H1 (cell line): ENCODE data around the gene CWC25. TPM values are rescaled to one million over a fixed set of nuclear protein-coding genes. Genes with fewer than 3 reads are reported as not detected.

Source experiments
- CTCF ChIA-PET: fragments of 300-600 bp; sonication (Branson Sonifier 250); formaldehyde crosslinking; loops from one replicate; lab custom pipeline; 2021; ENCODE audit not compliant: partially characterized antibody; lab: Charles Lee
- POLR2A ChIA-PET: fragments of 300-600 bp; sonication (Branson Sonifier 250); formaldehyde crosslinking; loops from one replicate; lab custom pipeline; 2021; ENCODE audit warnings: inconsistent platforms; ENCODE audit not compliant: partially characterized antibody; lab: Charles Lee
- DNase-seq, 2 experiments: peaks; one replicate each; pipeline versions ENCODE4 v3.0.0 to v3.0.0-alpha.2; 2010 to 2022; ENCODE audit warnings: low spot score in 2 of 2, low read depth in 1 of 2, mixed read lengths in 1 of 2
- FAIRE-seq: peaks from 2 replicates; lab custom pipeline; 2011; peaks lifted over from hg19 to GRCh38; lab: Jason Lieb, UNC
- H2AFZ ChIP-seq: 2 replicates; pipeline ENCODE4 v1.8.1; 2012; ENCODE audit warnings: low read length, inconsistent platforms
- H2AK5ac ChIP-seq: 2 replicates; pipeline ENCODE4 v1.6.1; 2013; ENCODE audit warnings: low read depth, low read length
- H2BK120ac ChIP-seq: replicated peaks from 2 replicates; pipeline ENCODE3; 2013; ENCODE audit warnings: low read depth, low read length, inconsistent platforms
- H2BK12ac ChIP-seq: 2 replicates; pipeline ENCODE4 v1.6.1; 2013; ENCODE audit warnings: low read depth, low read length
- H2BK15ac ChIP-seq: 2 replicates; pipeline ENCODE4 v1.6.1; 2013; ENCODE audit warnings: low read length
- H2BK20ac ChIP-seq: 2 replicates; pipeline ENCODE4 v1.6.1; 2013; ENCODE audit warnings: low read length
- H2BK5ac ChIP-seq: 2 replicates; pipeline ENCODE4 v1.6.1; 2013; ENCODE audit warnings: low read depth, low read length
- H3K14ac ChIP-seq: 2 replicates; pipeline ENCODE4 v1.6.1; 2013; ENCODE audit warnings: inconsistent platforms; ENCODE audit not compliant: insufficient read length
- H3K18ac ChIP-seq: 2 replicates; pipeline ENCODE4 v1.6.1; 2013; ENCODE audit warnings: low read length; ENCODE audit errors: extremely low read depth
- H3K23ac ChIP-seq: 2 replicates; pipeline ENCODE4 v1.6.1; 2013; ENCODE audit warnings: inconsistent platforms; ENCODE audit not compliant: insufficient read length
- H3K23me2 ChIP-seq: 2 replicates; pipeline ENCODE4 v1.6.1; 2013; ENCODE audit warnings: low read depth, low read length
- H3K27ac ChIP-seq: 2 replicates; pipeline ENCODE4 v1.6.1; 2011; ENCODE audit warnings: low read depth, low read length, inconsistent platforms
- H3K27me3 ChIP-seq, 4 experiments: replicated peaks in 1 of 4; 1 replicate in 1 of 4; 2 replicates in 3 of 4; pipeline versions ENCODE4 v1.6.1 to v1.8.1; 2011 to 2013; ENCODE audit warnings: low read length in 3 of 4, mild to moderate bottlenecking in 3 of 4, inconsistent platforms in 2 of 4, mixed read lengths in 2 of 4, moderate library complexity in 1 of 4; ENCODE audit not compliant: control insufficient read depth in 3 of 4, insufficient read depth in 3 of 4; ENCODE audit errors: extremely low read depth in 1 of 4
- H3K36me3 ChIP-seq, 4 experiments: 2 replicates each; pipeline versions ENCODE4 v1.6.1 to v1.8.1; 2011 to 2013; ENCODE audit warnings: mild to moderate bottlenecking in 4 of 4, low read length in 3 of 4, moderate library complexity in 2 of 4, control low read depth in 1 of 4, inconsistent platforms in 1 of 4; ENCODE audit not compliant: insufficient read depth in 4 of 4, control insufficient read depth in 2 of 4
- H3K4ac ChIP-seq: replicated peaks from 2 replicates; pipeline ENCODE3; 2013; ENCODE audit warnings: low read length, low read depth, mixed read lengths, inconsistent platforms; ENCODE audit not compliant: insufficient read length
- H3K4me1 ChIP-seq, 4 experiments: replicated peaks in 1 of 4; 1 replicate in 1 of 4; 2 replicates in 3 of 4; pipeline versions ENCODE4 v1.6.1 to v1.8.1; 2011 to 2013; ENCODE audit warnings: low read length in 3 of 4, inconsistent platforms in 2 of 4, mixed read lengths in 1 of 4; ENCODE audit not compliant: insufficient read depth in 4 of 4, control insufficient read depth in 3 of 4
- H3K4me2 ChIP-seq, 2 experiments: 2 replicates each; pipeline versions ENCODE4 v1.6.1 to v1.8.1; 2011 to 2013; ENCODE audit warnings: low read depth in 2 of 2, low read length in 2 of 2, control low read depth in 1 of 2, inconsistent platforms in 1 of 2, mild to moderate bottlenecking in 1 of 2; ENCODE audit not compliant: insufficient read depth in 1 of 2
- H3K4me3 ChIP-seq, 4 experiments: fragments of 200-600, 300-600 bp in 1 of 4; sonication (generic), shearing (Covaris generic), sonication (Bioruptor Twin) in 1 of 4; 2 replicates each; pipeline versions ENCODE4 v1.5.1 to v1.8.1; 2011 to 2016; ENCODE audit warnings: low read length in 4 of 4, low read depth in 3 of 4, control low read depth in 2 of 4, inconsistent platforms in 2 of 4, mild to moderate bottlenecking in 2 of 4, mixed read lengths in 1 of 4, moderate library complexity in 1 of 4; ENCODE audit not compliant: insufficient read depth in 2 of 4; ENCODE audit errors: extremely low read depth in 1 of 4
- H3K56ac ChIP-seq: replicated peaks from 2 replicates; pipeline ENCODE3; 2013; ENCODE audit warnings: low read depth, mild to moderate bottlenecking, mixed read lengths, low read length, inconsistent platforms; ENCODE audit not compliant: insufficient read length
- H3K79me1 ChIP-seq: 2 replicates; pipeline ENCODE4 v1.6.1; 2013; ENCODE audit warnings: low read depth, low read length, control low read depth
- H3K79me2 ChIP-seq, 2 experiments: 2 replicates each; pipeline versions ENCODE4 v1.6.1 to v1.8.1; 2012 to 2013; ENCODE audit warnings: low read length in 2 of 2, mild to moderate bottlenecking in 2 of 2, inconsistent platforms in 1 of 2; ENCODE audit not compliant: insufficient read depth in 2 of 2, control insufficient read depth in 1 of 2
- H3K9ac ChIP-seq, 4 experiments: replicated peaks in 1 of 4; 1 replicate in 1 of 4; 2 replicates in 3 of 4; pipeline versions ENCODE4 v1.6.1 to v1.8.1; 2011 to 2013; ENCODE audit warnings: low read depth in 3 of 4, low read length in 3 of 4, control low read depth in 2 of 4, mild to moderate bottlenecking in 2 of 4, moderate library complexity in 2 of 4, inconsistent platforms in 1 of 4; ENCODE audit errors: extremely low read depth in 1 of 4
- H3K9me3 ChIP-seq, 2 experiments: 2 replicates each; pipeline versions ENCODE4 v1.6.1 to v1.8.1; 2012 to 2013; ENCODE audit warnings: mild to moderate bottlenecking in 2 of 2, moderate library complexity in 2 of 2, control low read depth in 1 of 2, inconsistent platforms in 1 of 2, low read depth in 1 of 2, low read length in 1 of 2, mixed read lengths in 1 of 2; ENCODE audit not compliant: insufficient read depth in 2 of 2
- H4K20me1 ChIP-seq, 2 experiments: replicated peaks in 1 of 2; 2 replicates each; pipeline versions ENCODE3 to v1.8.1; 2011 to 2013; ENCODE audit warnings: inconsistent platforms in 2 of 2, low read length in 2 of 2, mild to moderate bottlenecking in 1 of 2; ENCODE audit not compliant: insufficient read depth in 2 of 2, control insufficient read depth in 1 of 2
- H4K5ac ChIP-seq: 2 replicates; pipeline ENCODE4 v1.6.1; 2013; ENCODE audit warnings: low read length, low read depth, mixed read lengths, inconsistent platforms; ENCODE audit not compliant: insufficient read length
- H4K8ac ChIP-seq: 2 replicates; pipeline ENCODE4 v1.8.0; 2013; ENCODE audit warnings: mild to moderate bottlenecking, moderate library complexity, low read length, inconsistent platforms; ENCODE audit not compliant: insufficient read depth; ENCODE audit errors: extremely low read depth
- H4K91ac ChIP-seq: replicated peaks from 2 replicates; pipeline ENCODE3; 2013; ENCODE audit warnings: low read length, mixed read lengths, inconsistent platforms; ENCODE audit not compliant: insufficient read length
- POLR2A ChIP-seq, 2 experiments: IDR thresholded peaks; 1 replicate in 1 of 2; 2 replicates in 1 of 2; pipeline ENCODE4 v1.6.1; 2011; ENCODE audit warnings: low read depth in 2 of 2, low read length in 2 of 2, mild to moderate bottlenecking in 2 of 2; ENCODE audit errors: control extremely low read depth in 1 of 2
- POLR2AphosphoS5 ChIP-seq: IDR thresholded peaks from 2 replicates; pipeline ENCODE4 v1.6.1; 2011; ENCODE audit warnings: low read depth, low read length
- WGBS, 2 experiments: shearing (Covaris generic) in 1 of 2; methylation state at CpG; one replicate each; pipeline versions ENCODE4 v1.1.6 to v1.1.7; 2013 to 2015; ENCODE audit warnings: low lambda C conversion rate in 2 of 2, mixed read lengths in 2 of 2, inconsistent platforms in 1 of 2, low coverage in 1 of 2, missing lambda C conversion rate in 1 of 2; ENCODE audit not compliant: insufficient replicate concordance in 2 of 2, insufficient coverage in 1 of 2, insufficient read length in 1 of 2; ENCODE audit errors: extremely low coverage in 1 of 2, missing lambda C conversion rate in 1 of 2; 5-methylcytosine and 5-hydroxymethylcytosine counted together
- polyA plus RNA-seq, 7 experiments: library from polyadenylated mRNA; depleted of rRNA in 3 of 7; stranded (reverse) in 5 of 7; unstranded in 2 of 7; fragments of >200 nt in 5 of 7; fragments of 200-250 nt in 2 of 7; gene quantifications; 1 replicate in 5 of 7; 2 replicates in 1 of 7; 4 replicates in 1 of 7; pipeline versions ENCODE4 v1.2.1 to v1.2.3, GENCODE V29; 2011 to 2013; ENCODE audit warnings: missing spikeins in 2 of 7, mixed read lengths in 2 of 7
- total RNA-seq: library from RNA; stranded (reverse); fragmentation: NEBNext Ultra II Directional; extraction: Animal tissue kit (Norgen Biotek cat#: 25700); gene quantifications from 2 replicates; pipeline ENCODE4 v1.2.1, GENCODE V29; 2021

The CWC25 gene
- total and polyA plus RNA-seq, 2 of the 8 experiments (the other 6 are each of a cell fraction or from before 2014, with no cell fraction given): 11.1 to 13.1 TPM

GRCh38 chr17:38848557-38848891 is 23.4 kb upstream of the CWC25 start:
- ChIA-PET POLR2A (interaction anchor here (0.5 to 15.5 kb wide), 22 partner anchors 8 to 1371 kb away, joined by 3 to 468 read pairs (median 4); partner anchors contain the start of genes CWC25, LASP1 and PIP4K2B), CTCF (interaction anchor here (0.9 to 1.0 kb wide), 2 partner anchors 8 to 13 kb away, joined by 4 read pairs; no protein-coding TSS in a partner anchor)
- H4K8ac ChIP-seq: no peak overlapping the region
- H2AK5ac ChIP-seq: no peak overlapping the region
- H2BK12ac ChIP-seq: no peak overlapping the region
- no peak overlapping the region for H3K56ac ChIP-seq
- no peak overlapping the region for H3K18ac ChIP-seq
- H2BK120ac ChIP-seq: no peak overlapping the region
- H4K5ac ChIP-seq: no peak overlapping the region
- H2BK5ac ChIP-seq: no peak overlapping the region
- H3K4me2 ChIP-seq: no peak overlapping the region
- H4K91ac ChIP-seq: no peak overlapping the region
- H3K4me3 ChIP-seq: no peak overlapping the region
- peaks cover 10% of the 10 kb centered on the region for H3K23me2 ChIP-seq
- H3K27me3 ChIP-seq: no peaks in the 10 kb centered on the region
- H3K14ac ChIP-seq: no peak overlapping the region
- H4K20me1 ChIP-seq: peaks cover 6 to 22% of the 10 kb centered on the region in 2 experiments
- 88% methylated on average over 1 of the region's 1 CpG; no CpG with 5 or more reads in 1 of the 2 experiments for whole genome bisulfite sequencing, 2 experiments
- H2BK15ac ChIP-seq: no peak overlapping the region
- H3K4me1 ChIP-seq: peaks cover 3 to 10% (median 5%) of the 10 kb centered on the region in 4 experiments; a peak in 5 of 7 replicates
- H3K27ac ChIP-seq: no peak overlapping the region
- H3K79me2 ChIP-seq: peaks cover 22 to 34% of the 10 kb centered on the region in 2 experiments
- peaks cover 42 to 65% (median 53%) of the 10 kb centered on the region in 4 experiments for H3K36me3 ChIP-seq
- no peak overlapping the region for H2AFZ ChIP-seq
- no peaks in the 10 kb centered on the region for H3K9me3 ChIP-seq
- no peaks in the 10 kb centered on the region; the same call in none of the 2 replicates for H3K79me1 ChIP-seq
- FAIRE-seq (no peak), DNase-seq (no peak)
- no peak overlapping the region for H3K4ac ChIP-seq
- H3K9ac ChIP-seq: no peak overlapping the region
- H3K23ac ChIP-seq: no peak overlapping the region
- no peak overlapping the region for H2BK20ac ChIP-seq
- TF ChIP-seq POLR2A (IDR thresholded peaks at IDR 0.05; ENCODE audit: control extremely low read depth in 1 of 2, low read depth in 2 of 2, low read length in 2 of 2): peak in 1 of 2 experiments; percentile 70; a peak in 1 of 3 replicates
- peak; percentile 15; the same call in 1 of the 2 replicates for TF ChIP-seq POLR2AphosphoS5
